Thoracic aorta (tissue), 2 donors: Measurements from ENCODE around the gene PAF1. TPM values are rescaled to one million over a fixed set of nuclear protein-coding genes. Genes with fewer than 3 reads are reported as not detected.
"Not testable (repeated sequence)": the region's sequence is repeated elsewhere in the genome, so short reads cannot be mapped to it uniquely, and the experiment has no call there.

ENCODE experiments used
- ATAC-seq: fragments of 150-250 bp; one replicate; pipeline ENCODE4 v1.8.0; 2017; ENCODE audit warnings: low read depth; ENCODE audit not compliant: insufficient number of reproducible peaks, low FRiP score
- DNase-seq: peaks from one replicate; pipeline ENCODE4 v3.0.0-alpha.2; 2020; ENCODE audit warnings: low spot score
- H3K27ac ChIP-seq, 2 donors: fragments of 200-600 bp; sonication (generic); 1 replicate in 1 of 2; 2 replicates in 1 of 2; pipeline ENCODE4 v1.5.1; 2016; ENCODE audit warnings: mild to moderate bottlenecking in 2 of 2, moderate library complexity in 2 of 2
- H3K27me3 ChIP-seq: fragments of 200-600 bp; sonication (generic); replicated peaks from 2 replicates; pipeline ENCODE4 v1.6.0; 2016; ENCODE audit warnings: mild to moderate bottlenecking; ENCODE audit not compliant: insufficient read depth
- H3K36me3 ChIP-seq: fragments of 200-600 bp; sonication (generic); one replicate; pipeline ENCODE4 v1.5.1; 2016
- H3K4me1 ChIP-seq, 2 donors: fragments of 200-600 bp; sonication (generic); 1 replicate in 1 of 2; 2 replicates in 1 of 2; pipeline versions ENCODE4 v1.5.1 to v1.6.0; 2016; ENCODE audit warnings: low read depth in 2 of 2, mild to moderate bottlenecking in 1 of 2; ENCODE audit not compliant: control insufficient read depth in 1 of 2
- H3K4me3 ChIP-seq: fragments of 200-600 bp; sonication (generic); 2 replicates; pipeline ENCODE4 v1.5.1; 2016; ENCODE audit warnings: mild to moderate bottlenecking
- H3K9me3 ChIP-seq: fragments of 200-600 bp; sonication (generic); 2 replicates; pipeline ENCODE4 v1.5.1; 2016
- CTCF ChIP-seq: fragments of 200-600 bp; sonication (generic); IDR thresholded peaks from one replicate; pipeline ENCODE4 v1.5.1; 2019; ENCODE audit warnings: antibody characterized with exemption
- total RNA-seq, 2 donors: library from RNA; depleted of rRNA; stranded (reverse); fragments of >200 nt; gene quantifications; one replicate each; pipeline versions ENCODE4 v1.1.0 to v1.2.3, GENCODE V29; 2016

PAF1 gene
- total RNA-seq, 2 donors from 2014 or later: 25.7 to 34.5 TPM

- no peak for ATAC-seq
- no peak overlapping the region for H3K27ac ChIP-seq
- H3K9me3 ChIP-seq: no peaks in the 10 kb centered on the region
- peaks cover 74% of the 10 kb centered on the region for H3K36me3 ChIP-seq
- no peaks in the 10 kb centered on the region for H3K27me3 ChIP-seq
- H3K4me3 ChIP-seq: no peak overlapping the region
- no peak for DNase-seq
- H3K4me1 ChIP-seq: peaks cover 0 to 7% of the 10 kb centered on the region in 2 donors
- no peak for TF ChIP-seq CTCF
These were observed 7.7 kb downstream of the PAF1 start for GRCh38 chr19:39382991-39383828.

GRCh38 chr19:39381910-39382611 lies 8.8 kb downstream of the PAF1 start:
- DNase-seq (no peak), ATAC-seq (no peak)
- Histone ChIP-seq H3K9me3 (no peaks in the 10 kb centered on the region), H3K27me3 (no peaks in the 10 kb centered on the region), H3K36me3 (peaks cover 80% of the 10 kb centered on the region), H3K4me3 (no peak overlapping the region), H3K4me1 (no peaks in the 10 kb centered on the region), H3K27ac (no peak overlapping the region)
- no peak for TF ChIP-seq CTCF

GRCh38 chr19:39380521-39381502 lies 10.1 kb downstream of the PAF1 start:
- Histone ChIP-seq H3K27me3 (no peaks in the 10 kb centered on the region), H3K9me3 (no peaks in the 10 kb centered on the region), H3K4me3 (no peak overlapping the region), H3K27ac (no peak overlapping the region), H3K36me3 (peaks cover 83% of the 10 kb centered on the region), H3K4me1 (no peaks in the 10 kb centered on the region)
- no peak for TF ChIP-seq CTCF
- DNase-seq (no peak), ATAC-seq (no peak)

GRCh38 chr19:39379865-39380396 lies 11.0 kb downstream of the PAF1 start:
- Histone ChIP-seq H3K9me3 (no peaks in the 10 kb centered on the region), H3K36me3 (peaks cover 86% of the 10 kb centered on the region), H3K4me1 (no peaks in the 10 kb centered on the region), H3K27ac (no peak overlapping the region), H3K4me3 (no peak overlapping the region), H3K27me3 (no peaks in the 10 kb centered on the region)
- TF ChIP-seq CTCF: no peak
- no peak for DNase-seq
- no peak for ATAC-seq

- H3K4me1 ChIP-seq, H3K9me3 ChIP-seq, H3K4me3 ChIP-seq, ATAC-seq, DNase-seq, H3K27me3 ChIP-seq, H3K27ac ChIP-seq: not testable (repeated sequence)
- H3K36me3 ChIP-seq: peaks cover 84% of the 10 kb centered on the region
These were observed 11.5 kb downstream of the PAF1 start for GRCh38 chr19:39379366-39379765.
